Stimulated activated CD8-positive, alpha-beta memory T cell treated with anti-CD3 and anti-CD28 coated beads, Interleukin-15, amount 100 ng/mL, for 1 hour (primary cell): Measurements from ENCODE around the gene NEK9.

Experiments
- DNase-seq: peaks from one replicate; pipeline ENCODE4 v3.0.0-alpha.2; 2020; ENCODE audit warnings: low read depth

Gene NEK9

GRCh38 chr14:75030147-75030546 lies 96.7 kb downstream of the NEK9 start:
- DNase-seq = no peak
